ENCODE results near the gene GTPBP3. TPM values are rescaled to one million over a fixed set of nuclear protein-coding genes. Genes with fewer than 3 reads are reported as not detected.

Gene GTPBP3
- total RNA-seq, 1 donor from 2014 or later = 28.9 TPM

DNA sequence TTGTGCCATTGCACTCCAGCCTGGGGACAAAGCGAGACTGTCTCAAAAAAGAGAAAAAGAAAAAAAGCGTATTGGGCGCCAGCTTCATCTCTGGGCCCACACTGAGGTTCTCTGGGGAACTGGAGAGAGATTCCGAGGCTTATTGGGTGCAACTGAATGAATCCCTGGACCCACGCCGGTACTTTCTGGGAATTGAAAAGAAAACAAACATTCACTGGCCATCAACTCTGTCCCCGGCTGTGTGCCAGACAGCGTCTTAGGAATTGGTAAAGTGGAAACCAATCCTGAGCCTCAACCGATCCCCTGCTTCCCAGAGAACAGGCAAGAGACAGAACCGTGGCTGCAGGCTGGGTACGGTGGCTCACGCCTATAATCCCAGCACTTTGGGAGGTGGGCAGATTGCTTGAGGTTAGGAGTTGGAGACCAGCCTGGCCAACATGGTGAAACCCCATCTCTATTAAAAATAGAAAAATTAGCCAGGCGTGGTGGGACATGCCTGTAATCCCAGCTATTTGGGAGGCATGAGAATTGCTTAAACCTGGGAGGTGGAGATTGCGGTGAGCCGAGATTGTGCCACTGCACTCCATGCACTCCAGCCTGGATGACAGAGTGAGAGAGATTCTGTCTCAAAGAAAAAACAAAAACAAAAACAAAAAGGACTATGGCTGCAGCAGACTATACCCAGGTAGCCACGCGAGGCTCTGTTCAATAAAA lies 11.3 kb upstream of the GTPBP3 start:
- peaks cover 3% of the 10 kb centered on the region for H3K36me3 Mint-ChIP-seq (ENCODE audit: unreplicated experiment)
- H3K4me3 Mint-ChIP-seq (ENCODE audit: unreplicated experiment) = no peak overlapping the region
- H3K27me3 Mint-ChIP-seq (ENCODE audit: unreplicated experiment) = no peaks in the 10 kb centered on the region
- H3K4me1 Mint-ChIP-seq (ENCODE audit: unreplicated experiment) = peaks cover 5% of the 10 kb centered on the region
- no peak for DNase-seq (ENCODE audit: extremely low spot score, unreplicated experiment)
- no peaks in the 10 kb centered on the region for H3K9me3 Mint-ChIP-seq (ENCODE audit: unreplicated experiment)
- no peak overlapping the region for H3K27ac Mint-ChIP-seq (ENCODE audit: unreplicated experiment)
- TF ChIP-seq, protein P1, sequence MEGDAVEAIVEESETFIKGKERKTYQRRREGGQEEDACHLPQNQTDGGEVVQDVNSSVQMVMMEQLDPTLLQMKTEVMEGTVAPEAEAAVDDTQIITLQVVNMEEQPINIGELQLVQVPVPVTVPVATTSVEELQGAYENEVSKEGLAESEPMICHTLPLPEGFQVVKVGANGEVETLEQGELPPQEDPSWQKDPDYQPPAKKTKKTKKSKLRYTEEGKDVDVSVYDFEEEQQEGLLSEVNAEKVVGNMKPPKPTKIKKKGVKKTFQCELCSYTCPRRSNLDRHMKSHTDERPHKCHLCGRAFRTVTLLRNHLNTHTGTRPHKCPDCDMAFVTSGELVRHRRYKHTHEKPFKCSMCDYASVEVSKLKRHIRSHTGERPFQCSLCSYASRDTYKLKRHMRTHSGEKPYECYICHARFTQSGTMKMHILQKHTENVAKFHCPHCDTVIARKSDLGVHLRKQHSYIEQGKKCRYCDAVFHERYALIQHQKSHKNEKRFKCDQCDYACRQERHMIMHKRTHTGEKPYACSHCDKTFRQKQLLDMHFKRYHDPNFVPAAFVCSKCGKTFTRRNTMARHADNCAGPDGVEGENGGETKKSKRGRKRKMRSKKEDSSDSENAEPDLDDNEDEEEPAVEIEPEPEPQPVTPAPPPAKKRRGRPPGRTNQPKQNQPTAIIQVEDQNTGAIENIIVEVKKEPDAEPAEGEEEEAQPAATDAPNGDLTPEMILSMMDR (IDR thresholded peaks at IDR 0.05) = no peak

DNA sequence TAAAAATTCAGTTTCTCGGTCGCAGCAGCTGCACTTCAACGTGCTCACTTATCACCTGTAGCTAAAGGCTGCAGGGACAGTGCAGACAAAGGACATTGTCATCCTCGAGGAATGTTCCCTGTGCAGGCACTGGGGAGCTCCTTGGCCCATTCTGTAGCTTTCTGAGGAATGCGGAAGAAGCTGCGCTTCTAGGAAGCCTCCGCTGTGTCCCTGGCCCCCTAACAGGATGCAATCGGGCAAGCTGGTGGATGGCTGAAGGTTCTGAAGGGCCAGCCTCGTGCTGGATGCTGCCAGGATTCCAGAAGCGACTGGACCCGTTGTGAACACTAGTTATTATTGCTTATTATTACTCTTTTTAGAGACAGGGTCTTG lies 10.8 kb upstream of the GTPBP3 start:
- Mint-ChIP-seq H3K27ac (ENCODE audit: unreplicated experiment) (no peak overlapping the region), H3K27me3 (ENCODE audit: unreplicated experiment) (no peaks in the 10 kb centered on the region), H3K36me3 (ENCODE audit: unreplicated experiment) (peaks cover 3% of the 10 kb centered on the region), H3K4me3 (ENCODE audit: unreplicated experiment) (no peak overlapping the region), H3K4me1 (ENCODE audit: unreplicated experiment) (peaks cover 5% of the 10 kb centered on the region), H3K9me3 (ENCODE audit: unreplicated experiment) (no peaks in the 10 kb centered on the region)
- DNase-seq (ENCODE audit: extremely low spot score, unreplicated experiment) = no peak
- TF ChIP-seq, protein P1 (IDR thresholded peaks at IDR 0.05) = no peak

DNA sequence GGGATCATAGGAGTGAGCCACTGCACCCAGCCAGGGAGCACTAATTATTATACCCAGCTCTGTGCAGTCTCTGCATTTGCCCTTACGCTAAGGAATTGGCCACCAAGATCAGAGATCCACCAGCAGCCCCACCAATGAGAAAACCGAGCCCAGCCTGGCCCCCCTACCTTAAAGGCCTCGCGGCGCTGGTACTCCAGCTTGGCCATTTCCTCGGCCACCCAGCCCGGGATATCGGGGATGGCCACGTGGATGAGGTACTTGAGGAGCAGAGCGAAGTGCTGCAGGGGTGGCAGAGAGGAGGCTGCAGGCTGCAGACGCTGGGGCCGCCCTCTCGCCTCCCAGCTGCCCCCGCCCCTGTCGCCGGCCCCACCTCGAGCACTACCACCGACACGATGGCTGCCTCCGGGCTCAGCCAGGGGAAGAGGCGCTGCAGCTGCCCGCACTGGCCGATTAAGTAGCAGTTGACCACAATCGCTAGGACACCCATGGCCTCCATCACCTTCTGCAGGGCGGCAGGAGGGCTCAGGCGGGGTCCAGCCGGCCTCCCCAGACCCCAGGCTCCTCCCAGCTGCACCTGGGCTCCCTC lies 10.2 kb upstream of the GTPBP3 start:
- H3K27me3 Mint-ChIP-seq (ENCODE audit: unreplicated experiment) = no peaks in the 10 kb centered on the region
- no peak overlapping the region for H3K4me3 Mint-ChIP-seq (ENCODE audit: unreplicated experiment)
- H3K36me3 Mint-ChIP-seq (ENCODE audit: unreplicated experiment) = peaks cover 3% of the 10 kb centered on the region
- TF ChIP-seq, protein P1 (IDR thresholded peaks at IDR 0.05) = no peak
- no peaks in the 10 kb centered on the region for H3K9me3 Mint-ChIP-seq (ENCODE audit: unreplicated experiment)
- no peak overlapping the region for H3K27ac Mint-ChIP-seq (ENCODE audit: unreplicated experiment)
- H3K4me1 Mint-ChIP-seq (ENCODE audit: unreplicated experiment) = peaks cover 5% of the 10 kb centered on the region
- no peak for DNase-seq (ENCODE audit: extremely low spot score, unreplicated experiment)

DNA sequence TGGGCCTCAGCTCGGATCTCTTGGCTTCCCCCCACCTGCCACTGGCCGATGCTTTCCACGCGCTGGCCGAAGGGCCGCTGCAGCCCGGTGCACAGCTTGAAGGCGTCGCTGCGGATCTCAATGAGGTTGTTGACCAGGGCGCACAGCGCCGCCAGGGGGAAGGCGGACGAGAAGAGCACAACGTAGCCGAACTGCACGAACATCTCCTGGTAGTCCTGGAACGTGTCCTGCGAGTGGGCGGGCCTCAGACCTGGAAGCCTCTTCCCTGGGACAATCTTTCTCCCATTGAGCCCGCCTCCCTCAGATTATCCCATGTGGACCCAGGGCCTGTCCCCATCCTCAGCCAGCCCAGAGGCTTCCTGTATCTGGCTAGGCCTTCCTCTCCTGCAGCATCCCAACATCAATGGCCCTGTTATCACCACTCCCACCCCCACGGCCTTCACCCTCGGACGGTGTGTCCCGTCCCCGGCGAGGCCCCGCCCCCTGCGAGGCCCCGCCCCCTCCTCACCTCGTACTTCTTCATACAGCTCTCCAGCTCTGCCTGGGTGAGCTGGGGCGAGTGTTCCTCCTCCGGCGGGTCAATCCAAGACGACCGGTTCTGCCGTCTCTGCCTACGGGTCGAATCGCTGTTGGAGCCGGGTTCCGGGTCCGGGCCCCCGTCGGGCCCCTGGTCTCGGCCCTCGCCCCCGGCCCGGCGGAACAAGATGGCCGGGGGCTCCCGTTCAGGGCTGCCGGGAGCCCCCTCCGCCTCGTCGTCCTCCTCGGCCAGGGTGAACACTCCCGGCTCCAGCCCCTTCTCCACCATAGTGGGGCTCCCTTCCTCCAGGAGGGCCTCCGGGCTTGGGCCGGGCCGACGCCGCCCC lies 9.5 kb upstream of the GTPBP3 start:
- Mint-ChIP-seq H3K4me1 (ENCODE audit: unreplicated experiment) (peaks cover 3% of the 10 kb centered on the region), H3K27ac (ENCODE audit: unreplicated experiment) (no peak overlapping the region), H3K36me3 (ENCODE audit: unreplicated experiment) (no peaks in the 10 kb centered on the region), H3K4me3 (ENCODE audit: unreplicated experiment) (no peak overlapping the region), H3K27me3 (ENCODE audit: unreplicated experiment) (no peaks in the 10 kb centered on the region), H3K9me3 (ENCODE audit: unreplicated experiment) (no peaks in the 10 kb centered on the region)
- TF ChIP-seq, protein P1 (IDR thresholded peaks at IDR 0.05) = no peak
- DNase-seq (ENCODE audit: extremely low spot score, unreplicated experiment) = no peak
